ENCODE measurements around the gene TBCK.
A peak's percentile ranks its signal among the peaks of the same experiment; 100 is the strongest.

TBCK gene

GRCh38 chr4:106083065-106083464 lies 232.9 kb downstream of the TBCK start:
- intact Hi-C loops (cut with DNase I): no loop called here
- DNase-seq: no peak

GRCh38 chr4:106080376-106080775 lies 235.6 kb downstream of the TBCK start:
- DNase-seq: no peak
- intact Hi-C loops (cut with DNase I): no loop called here

- intact Hi-C loops (cut with DNase I): no loop called here
- no peak for DNase-seq
These were observed 236.4 kb downstream of the TBCK start for GRCh38 chr4:106079616-106080015.

- DNase-seq: no peak
- intact Hi-C loops (cut with DNase I): no loop called here
These were observed 251.0 kb downstream of the TBCK start for GRCh38 chr4:106065018-106065417.

- intact Hi-C loops (cut with DNase I): no loop called here
These were observed 253.0 kb downstream of the TBCK start for GRCh38 chr4:106063009-106063408.

GRCh38 chr4:106062452-106062875 lies 253.5 kb downstream of the TBCK start:
- intact Hi-C loops (cut with DNase I): no loop called here
- no peak for DNase-seq

More at GRCh38 chr4:106063009-106063408, 253.0 kb downstream of the TBCK start:
- DNase-seq: no peak

GRCh38 chr4:106058921-106059320 lies 257.1 kb downstream of the TBCK start:
- intact Hi-C loops (cut with DNase I): no loop called here
- no peak for DNase-seq

- intact Hi-C loops (cut with DNase I): no loop called here
- DNase-seq: no peak
These were observed 259.1 kb downstream of the TBCK start for GRCh38 chr4:106056914-106057313.

GRCh38 chr4:106051514-106051913 lies 264.5 kb downstream of the TBCK start:
- intact Hi-C loops (cut with DNase I): no loop called here
- DNase-seq: no peak

- DNase-seq: no peak
- intact Hi-C loops (cut with DNase I): no loop called here
These were observed 266.5 kb downstream of the TBCK start for GRCh38 chr4:106049490-106049889.

GRCh38 chr4:106048250-106048971 lies 267.6 kb downstream of the TBCK start:
- peak in 8 of 42 donors; percentile 1 to 53 (median 12) for DNase-seq
- intact Hi-C loops (cut with DNase I): no loop called here

- intact Hi-C loops (cut with DNase I): no loop called here
- DNase-seq: no peak
These were observed 269.9 kb downstream of the TBCK start for GRCh38 chr4:106046083-106046482.

- intact Hi-C loops (cut with DNase I): no loop called here
- peak in 1 of 42 donors; percentile 13 for DNase-seq
These were observed 274.6 kb downstream of the TBCK start for GRCh38 chr4:106041294-106042002.

GRCh38 chr4:106039796-106040195 lies 276.2 kb downstream of the TBCK start:
- intact Hi-C loops (cut with DNase I): no loop called here
- DNase-seq: no peak

- intact Hi-C loops (cut with DNase I): no loop called here
- no peak for DNase-seq
These were observed 277.1 kb downstream of the TBCK start for GRCh38 chr4:106038908-106039307.

GRCh38 chr4:106038012-106038411 lies 278.0 kb downstream of the TBCK start:
- intact Hi-C loops (cut with DNase I): no loop called here
- DNase-seq: no peak

- no peak for DNase-seq
- intact Hi-C loops (cut with DNase I): no loop called here
These were observed 279.2 kb downstream of the TBCK start for GRCh38 chr4:106036848-106037247.

- intact Hi-C loops (cut with DNase I): no loop called here
- DNase-seq: no peak
These were observed 279.7 kb downstream of the TBCK start for GRCh38 chr4:106036334-106036733.

- DNase-seq: no peak
- intact Hi-C loops (cut with DNase I): no loop called here
These were observed 280.8 kb downstream of the TBCK start for GRCh38 chr4:106035204-106035603.

- no peak for DNase-seq
- intact Hi-C loops (cut with DNase I): no loop called here
These were observed 281.3 kb downstream of the TBCK start for GRCh38 chr4:106034751-106035150.

GRCh38 chr4:106034220-106034619 lies 281.8 kb downstream of the TBCK start:
- intact Hi-C loops (cut with DNase I): no loop called here
- no peak for DNase-seq

Data from head of caudate nucleus (tissue), 42 donors.